ENCODE results near the gene PLAC8L1. TPM values are rescaled to one million over a fixed set of nuclear protein-coding genes. Genes with fewer than 3 reads are reported as not detected.

Gene PLAC8L1
- polyA plus RNA-seq, 1 donor (not counting 4 experiments of a cell fraction or from before 2014, with no cell fraction given), result 0.69 TPM

DNA sequence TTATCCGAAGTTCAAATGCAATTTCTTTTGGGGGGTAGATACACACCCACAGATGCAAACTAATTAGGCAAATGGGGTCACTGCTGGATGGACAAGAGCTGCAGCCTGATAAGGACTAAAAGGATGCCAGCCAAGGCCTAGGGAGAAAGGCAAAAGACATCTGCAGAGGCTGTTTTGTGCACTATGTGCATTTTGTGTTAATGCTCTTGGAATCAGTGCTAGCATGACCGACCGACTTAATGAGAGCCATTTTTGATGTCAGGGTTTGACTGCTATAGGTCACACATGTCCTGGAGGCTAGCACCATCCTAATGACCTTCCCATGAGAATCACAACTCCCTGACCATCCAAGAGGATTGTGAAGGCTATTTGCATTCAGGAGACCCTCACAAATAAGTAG is 34.6 kb downstream of the PLAC8L1 start:
- H3K4me1 ChIP-seq (ENCODE audit: control insufficient read depth, extremely low read depth, insufficient read depth, low read length), result peaks cover 11% of the 10 kb centered on the region
- H3K9me1 ChIP-seq (ENCODE audit: control insufficient read depth, extremely low read depth, insufficient read depth, low read length), result no peaks in the 10 kb centered on the region
- no peak overlapping the region for H3K4me3 ChIP-seq (ENCODE audit: control insufficient read depth in 2 of 3, extremely low read depth in 1 of 3, insufficient read depth in 2 of 3, low read depth in 1 of 3, low read length in 3 of 3)
- dilution Hi-C loops (cut with MboI; ENCODE audit: extremely low pct_ligation_motif_present, low sequenced_read_pairs), result no loop called here
- no peak overlapping the region for H2AFZ ChIP-seq (ENCODE audit: control insufficient read depth, low read length)
- H3K9ac ChIP-seq (ENCODE audit: control insufficient read depth, extremely low read depth, insufficient read depth, low read length), result no peak overlapping the region
- H3K79me2 ChIP-seq (ENCODE audit: control insufficient read depth, insufficient read depth, low read length), result no peaks in the 10 kb centered on the region
- no peak for DNase-seq (ENCODE audit: low read depth, low spot score)
- H3K4me2 ChIP-seq (ENCODE audit: control insufficient read depth, extremely low read depth, insufficient read depth, low read depth, low read length), result no peak overlapping the region
- TF ChIP-seq, protein P1, sequence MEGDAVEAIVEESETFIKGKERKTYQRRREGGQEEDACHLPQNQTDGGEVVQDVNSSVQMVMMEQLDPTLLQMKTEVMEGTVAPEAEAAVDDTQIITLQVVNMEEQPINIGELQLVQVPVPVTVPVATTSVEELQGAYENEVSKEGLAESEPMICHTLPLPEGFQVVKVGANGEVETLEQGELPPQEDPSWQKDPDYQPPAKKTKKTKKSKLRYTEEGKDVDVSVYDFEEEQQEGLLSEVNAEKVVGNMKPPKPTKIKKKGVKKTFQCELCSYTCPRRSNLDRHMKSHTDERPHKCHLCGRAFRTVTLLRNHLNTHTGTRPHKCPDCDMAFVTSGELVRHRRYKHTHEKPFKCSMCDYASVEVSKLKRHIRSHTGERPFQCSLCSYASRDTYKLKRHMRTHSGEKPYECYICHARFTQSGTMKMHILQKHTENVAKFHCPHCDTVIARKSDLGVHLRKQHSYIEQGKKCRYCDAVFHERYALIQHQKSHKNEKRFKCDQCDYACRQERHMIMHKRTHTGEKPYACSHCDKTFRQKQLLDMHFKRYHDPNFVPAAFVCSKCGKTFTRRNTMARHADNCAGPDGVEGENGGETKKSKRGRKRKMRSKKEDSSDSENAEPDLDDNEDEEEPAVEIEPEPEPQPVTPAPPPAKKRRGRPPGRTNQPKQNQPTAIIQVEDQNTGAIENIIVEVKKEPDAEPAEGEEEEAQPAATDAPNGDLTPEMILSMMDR (optimal IDR thresholded peaks at IDR 0.05 in 1 of 3, IDR thresholded peaks at IDR 0.05 in 1 of 3, conservative IDR thresholded peaks at IDR 0.05 in 1 of 3; ENCODE audit: extremely low read depth in 1 of 3, insufficient read depth in 2 of 3, low read length in 3 of 3), result no peak
- no peak for TF ChIP-seq EZH2 (IDR thresholded peaks at IDR 0.05; ENCODE audit: low read length)
- H4K20me1 ChIP-seq (ENCODE audit: control insufficient read depth, extremely low read depth, insufficient read depth, low read length), result no peaks in the 10 kb centered on the region
- no peak for FAIRE-seq
- H3K27me3 ChIP-seq (ENCODE audit: control insufficient read depth, extremely low read depth, insufficient read depth, low read length), result no peaks in the 10 kb centered on the region
- no peaks in the 10 kb centered on the region for H3K9me3 ChIP-seq (ENCODE audit: control insufficient read depth, low read depth, low read length)
- H3K27ac ChIP-seq (ENCODE audit: control insufficient read depth, insufficient read depth, low read length), result no peak overlapping the region
- peaks cover 11 to 17% of the 10 kb centered on the region in 2 experiments for H3K36me3 ChIP-seq (ENCODE audit: control insufficient read depth in 2 of 2, extremely low read depth in 1 of 2, insufficient read depth in 2 of 2, low read length in 2 of 2)

DNA sequence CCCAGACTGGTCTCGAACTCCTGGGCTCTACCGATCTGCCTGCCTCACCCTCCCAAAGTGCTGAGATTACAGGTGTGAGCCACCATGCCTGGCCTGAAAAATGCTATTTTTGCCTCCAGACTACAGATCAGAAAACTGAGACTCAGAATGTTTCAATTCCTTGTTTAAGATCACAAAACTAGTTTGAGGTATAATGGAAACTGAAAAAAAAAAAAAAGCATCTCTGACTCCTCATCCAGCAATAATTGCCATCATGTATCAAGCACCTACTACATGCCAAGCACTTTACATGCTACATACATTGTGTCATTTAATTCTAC is 35.6 kb downstream of the PLAC8L1 start:
- H3K27me3 ChIP-seq (ENCODE audit: control insufficient read depth, extremely low read depth, insufficient read depth, low read length), result no peaks in the 10 kb centered on the region
- H3K9me1 ChIP-seq (ENCODE audit: control insufficient read depth, extremely low read depth, insufficient read depth, low read length), result no peaks in the 10 kb centered on the region
- H3K4me1 ChIP-seq (ENCODE audit: control insufficient read depth, extremely low read depth, insufficient read depth, low read length), result peaks cover 11% of the 10 kb centered on the region
- H2AFZ ChIP-seq (ENCODE audit: control insufficient read depth, low read length), result no peak overlapping the region
- H3K79me2 ChIP-seq (ENCODE audit: control insufficient read depth, insufficient read depth, low read length), result no peaks in the 10 kb centered on the region
- H3K27ac ChIP-seq (ENCODE audit: control insufficient read depth, insufficient read depth, low read length), result no peak overlapping the region
- H4K20me1 ChIP-seq (ENCODE audit: control insufficient read depth, extremely low read depth, insufficient read depth, low read length), result no peaks in the 10 kb centered on the region
- no peak for DNase-seq (ENCODE audit: low read depth, low spot score)
- TF ChIP-seq, protein P1 (optimal IDR thresholded peaks at IDR 0.05 in 1 of 3, IDR thresholded peaks at IDR 0.05 in 1 of 3, conservative IDR thresholded peaks at IDR 0.05 in 1 of 3; ENCODE audit: extremely low read depth in 1 of 3, insufficient read depth in 2 of 3, low read length in 3 of 3), result no peak
- no peak for TF ChIP-seq EZH2 (IDR thresholded peaks at IDR 0.05; ENCODE audit: low read length)
- no peak overlapping the region for H3K9ac ChIP-seq (ENCODE audit: control insufficient read depth, extremely low read depth, insufficient read depth, low read length)
- peaks cover 12 to 21% of the 10 kb centered on the region in 2 experiments for H3K36me3 ChIP-seq (ENCODE audit: control insufficient read depth in 2 of 2, extremely low read depth in 1 of 2, insufficient read depth in 2 of 2, low read length in 2 of 2)
- H3K9me3 ChIP-seq (ENCODE audit: control insufficient read depth, low read depth, low read length), result no peaks in the 10 kb centered on the region
- H3K4me3 ChIP-seq (ENCODE audit: control insufficient read depth in 2 of 3, extremely low read depth in 1 of 3, insufficient read depth in 2 of 3, low read depth in 1 of 3, low read length in 3 of 3), result no peak overlapping the region
- no peak overlapping the region for H3K4me2 ChIP-seq (ENCODE audit: control insufficient read depth, extremely low read depth, insufficient read depth, low read depth, low read length)
- FAIRE-seq, result no peak
- dilution Hi-C loops (cut with MboI; ENCODE audit: extremely low pct_ligation_motif_present, low sequenced_read_pairs), result no loop called here
